HL-60 (cell line): ENCODE data around the gene SNTG2.

Experiments used
- DNase-seq, 2 experiments: peaks; one replicate each; pipeline ENCODE4 v3.0.0-alpha.2; 2010 to 2020; ENCODE audit warnings: low read depth in 1 of 2, low spot score in 1 of 2
- H3K27ac ChIP-seq: fragments of 250-450 bp; sonication (Bioruptor Pico); replicated peaks from 2 replicates; pipeline ENCODE4 v1.5.1; 2020; ENCODE audit warnings: mild to moderate bottlenecking, moderate library complexity
- H3K27me3 ChIP-seq: fragments of 250-450 bp; sonication (Bioruptor Pico); 2 replicates; pipeline ENCODE4 v1.5.1; 2021; ENCODE audit warnings: mild to moderate bottlenecking, moderate library complexity; ENCODE audit not compliant: insufficient read depth, poor library complexity, severe bottlenecking
- H3K4me3 ChIP-seq: replicated peaks from 2 replicates; pipeline ENCODE4 v1.5.1; 2011; ENCODE audit warnings: mild to moderate bottlenecking, control low read depth, low read length; ENCODE audit not compliant: insufficient read depth
- GABPA ChIP-seq: IDR thresholded peaks from 2 replicates; pipeline ENCODE4 v1.6.1; 2012; ENCODE audit warnings: low read depth
- POLR2AphosphoS5 ChIP-seq: IDR thresholded peaks from 2 replicates; pipeline ENCODE4 v1.6.1; 2012; ENCODE audit warnings: low read depth
- SPI1 ChIP-seq: IDR thresholded peaks from 2 replicates; pipeline ENCODE4 v1.6.1; 2012; ENCODE audit warnings: low read depth, mild to moderate bottlenecking, borderline replicate concordance
- TF ChIP-seq, protein P1 (sequence below): IDR thresholded peaks from one replicate; pipeline ENCODE4 v1.5.1; 2011; ENCODE audit warnings: low read length, control low read depth, inconsistent platforms; ENCODE audit not compliant: insufficient read depth
- TF ChIP-seq, protein P2 (sequence below): IDR thresholded peaks from 2 replicates; pipeline ENCODE4 v1.6.1; 2012; ENCODE audit warnings: low read depth; ENCODE audit not compliant: insufficient replicate concordance

The SNTG2 gene

DNA sequence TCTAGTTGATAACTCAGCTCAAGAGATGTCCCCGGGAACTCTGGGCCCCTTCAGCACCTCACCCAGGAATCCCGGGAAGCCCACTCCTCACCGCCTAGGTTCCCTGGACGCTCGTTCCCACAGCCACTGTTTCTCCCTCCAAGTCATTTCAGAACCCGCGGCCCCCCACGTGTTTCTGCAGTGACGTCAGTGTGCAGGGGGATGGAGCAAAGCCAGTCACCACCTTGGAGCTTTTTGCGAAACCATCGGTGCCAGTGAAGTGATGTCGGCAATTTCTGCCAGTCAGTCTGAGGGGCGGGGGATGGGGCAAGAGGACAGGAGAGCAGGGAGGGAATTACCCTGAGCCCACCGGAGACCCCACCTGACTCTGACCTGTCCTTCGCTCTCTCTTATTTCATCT is 119.2 kb downstream of the SNTG2 start:
- TF ChIP-seq SPI1 (no peak), POLR2AphosphoS5 (no peak), GABPA (no peak)
- TF ChIP-seq, protein P1, sequence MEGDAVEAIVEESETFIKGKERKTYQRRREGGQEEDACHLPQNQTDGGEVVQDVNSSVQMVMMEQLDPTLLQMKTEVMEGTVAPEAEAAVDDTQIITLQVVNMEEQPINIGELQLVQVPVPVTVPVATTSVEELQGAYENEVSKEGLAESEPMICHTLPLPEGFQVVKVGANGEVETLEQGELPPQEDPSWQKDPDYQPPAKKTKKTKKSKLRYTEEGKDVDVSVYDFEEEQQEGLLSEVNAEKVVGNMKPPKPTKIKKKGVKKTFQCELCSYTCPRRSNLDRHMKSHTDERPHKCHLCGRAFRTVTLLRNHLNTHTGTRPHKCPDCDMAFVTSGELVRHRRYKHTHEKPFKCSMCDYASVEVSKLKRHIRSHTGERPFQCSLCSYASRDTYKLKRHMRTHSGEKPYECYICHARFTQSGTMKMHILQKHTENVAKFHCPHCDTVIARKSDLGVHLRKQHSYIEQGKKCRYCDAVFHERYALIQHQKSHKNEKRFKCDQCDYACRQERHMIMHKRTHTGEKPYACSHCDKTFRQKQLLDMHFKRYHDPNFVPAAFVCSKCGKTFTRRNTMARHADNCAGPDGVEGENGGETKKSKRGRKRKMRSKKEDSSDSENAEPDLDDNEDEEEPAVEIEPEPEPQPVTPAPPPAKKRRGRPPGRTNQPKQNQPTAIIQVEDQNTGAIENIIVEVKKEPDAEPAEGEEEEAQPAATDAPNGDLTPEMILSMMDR: no peak
- TF ChIP-seq, protein P2, sequence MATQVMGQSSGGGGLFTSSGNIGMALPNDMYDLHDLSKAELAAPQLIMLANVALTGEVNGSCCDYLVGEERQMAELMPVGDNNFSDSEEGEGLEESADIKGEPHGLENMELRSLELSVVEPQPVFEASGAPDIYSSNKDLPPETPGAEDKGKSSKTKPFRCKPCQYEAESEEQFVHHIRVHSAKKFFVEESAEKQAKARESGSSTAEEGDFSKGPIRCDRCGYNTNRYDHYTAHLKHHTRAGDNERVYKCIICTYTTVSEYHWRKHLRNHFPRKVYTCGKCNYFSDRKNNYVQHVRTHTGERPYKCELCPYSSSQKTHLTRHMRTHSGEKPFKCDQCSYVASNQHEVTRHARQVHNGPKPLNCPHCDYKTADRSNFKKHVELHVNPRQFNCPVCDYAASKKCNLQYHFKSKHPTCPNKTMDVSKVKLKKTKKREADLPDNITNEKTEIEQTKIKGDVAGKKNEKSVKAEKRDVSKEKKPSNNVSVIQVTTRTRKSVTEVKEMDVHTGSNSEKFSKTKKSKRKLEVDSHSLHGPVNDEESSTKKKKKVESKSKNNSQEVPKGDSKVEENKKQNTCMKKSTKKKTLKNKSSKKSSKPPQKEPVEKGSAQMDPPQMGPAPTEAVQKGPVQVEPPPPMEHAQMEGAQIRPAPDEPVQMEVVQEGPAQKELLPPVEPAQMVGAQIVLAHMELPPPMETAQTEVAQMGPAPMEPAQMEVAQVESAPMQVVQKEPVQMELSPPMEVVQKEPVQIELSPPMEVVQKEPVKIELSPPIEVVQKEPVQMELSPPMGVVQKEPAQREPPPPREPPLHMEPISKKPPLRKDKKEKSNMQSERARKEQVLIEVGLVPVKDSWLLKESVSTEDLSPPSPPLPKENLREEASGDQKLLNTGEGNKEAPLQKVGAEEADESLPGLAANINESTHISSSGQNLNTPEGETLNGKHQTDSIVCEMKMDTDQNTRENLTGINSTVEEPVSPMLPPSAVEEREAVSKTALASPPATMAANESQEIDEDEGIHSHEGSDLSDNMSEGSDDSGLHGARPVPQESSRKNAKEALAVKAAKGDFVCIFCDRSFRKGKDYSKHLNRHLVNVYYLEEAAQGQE: no peak
- DNase-seq: no peak
- Histone ChIP-seq H3K27me3 (no peaks in the 10 kb centered on the region), H3K4me3 (no peak overlapping the region), H3K27ac (no peak overlapping the region)

DNA sequence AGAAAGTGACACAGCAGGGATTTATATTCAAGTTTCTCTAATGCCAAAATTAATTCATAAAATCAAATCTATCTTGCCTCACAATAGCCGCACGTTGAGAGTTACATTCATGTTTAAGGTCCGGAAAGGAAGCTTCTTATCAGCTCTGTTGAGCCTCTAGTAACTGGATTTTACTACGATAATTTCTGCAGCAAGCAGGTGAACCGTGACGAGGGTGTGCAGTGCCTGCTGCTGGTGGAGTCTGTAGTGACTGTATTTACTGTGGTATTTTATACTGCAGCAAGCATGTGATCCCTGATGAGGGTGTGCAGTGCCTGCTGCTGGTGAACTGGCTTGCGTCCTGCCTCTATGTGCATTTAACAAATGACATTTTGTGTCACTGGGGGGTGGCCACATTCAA is 120.0 kb downstream of the SNTG2 start:
- no peaks in the 10 kb centered on the region for H3K27me3 ChIP-seq
- no peak overlapping the region for H3K4me3 ChIP-seq
- H3K27ac ChIP-seq: no peak overlapping the region
- DNase-seq: no peak
- no peak for TF ChIP-seq POLR2AphosphoS5
- no peak for TF ChIP-seq SPI1
- TF ChIP-seq, protein P1: no peak
- TF ChIP-seq, protein P2: no peak
- TF ChIP-seq GABPA: no peak

DNA sequence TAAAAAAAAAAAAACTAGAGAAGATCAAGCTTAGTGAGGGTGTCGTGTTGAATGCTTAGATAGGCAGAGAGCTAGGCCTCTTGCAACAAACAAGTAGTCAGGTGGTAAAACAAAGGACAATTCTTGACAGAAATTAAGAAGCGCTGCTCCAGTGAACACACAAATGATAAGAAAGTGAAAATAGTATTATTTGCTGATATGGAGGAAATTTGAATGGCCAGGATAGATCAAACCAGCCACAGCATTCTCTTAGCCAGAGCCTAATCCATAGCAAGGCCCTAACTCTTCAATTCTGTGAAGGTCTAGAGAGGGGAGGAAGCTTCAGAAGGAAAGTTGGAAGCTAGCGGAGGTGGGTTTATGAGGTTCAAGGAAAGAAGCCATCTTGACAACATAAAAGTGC is 121.0 kb downstream of the SNTG2 start:
- TF ChIP-seq POLR2AphosphoS5: no peak
- TF ChIP-seq SPI1: no peak
- TF ChIP-seq GABPA: no peak
- TF ChIP-seq, protein P1: no peak
- TF ChIP-seq, protein P2: no peak
- no peaks in the 10 kb centered on the region for H3K27me3 ChIP-seq

More for the DNA sequence above, 121.0 kb downstream of the SNTG2 start:
- no peak for DNase-seq
- H3K4me3 ChIP-seq: no peak overlapping the region
- no peak overlapping the region for H3K27ac ChIP-seq
